HG02884 (cell line): ENCODE data around the gene RCAN1.

ENCODE experiments used
- ATAC-seq: cut with Tn5 transposase; IDR thresholded peaks from one replicate; pipeline ENCODE4 v1.9.1; 2021; ENCODE audit warnings: mild to moderate bottlenecking, moderate library complexity; ENCODE audit not compliant: unreplicated experiment

RCAN1 gene

DNA sequence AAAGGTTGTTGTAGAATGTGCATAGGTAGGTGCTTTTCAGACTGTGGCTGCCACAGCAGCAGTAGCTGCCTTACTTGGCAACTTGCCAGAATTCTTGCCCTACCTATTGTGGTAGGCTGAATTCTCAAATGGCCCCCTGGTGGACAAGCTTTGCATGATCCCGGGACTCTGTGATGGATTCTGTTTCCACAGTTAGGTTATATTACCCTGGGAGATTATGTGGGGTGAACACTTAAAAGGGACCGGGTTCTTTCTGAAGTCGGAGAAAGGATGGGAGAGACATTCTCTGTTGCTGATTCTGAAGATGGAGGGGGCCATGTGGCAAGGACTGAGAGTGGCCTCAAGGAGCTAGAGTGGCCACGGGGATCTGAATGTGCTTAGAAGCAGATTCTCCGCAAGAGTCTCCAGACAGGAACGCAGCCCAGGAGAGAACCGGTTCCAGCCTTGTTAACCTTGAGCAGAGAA is 70.8 kb downstream of the RCAN1 start:
- no peak for ATAC-seq

GRCh38 chr21:34543017-34543416 is 71.9 kb downstream of the RCAN1 start:
- no peak for ATAC-seq

- ATAC-seq = no peak
Measured at GRCh38 chr21:34540206-34540605, 74.7 kb downstream of the RCAN1 start.

DNA sequence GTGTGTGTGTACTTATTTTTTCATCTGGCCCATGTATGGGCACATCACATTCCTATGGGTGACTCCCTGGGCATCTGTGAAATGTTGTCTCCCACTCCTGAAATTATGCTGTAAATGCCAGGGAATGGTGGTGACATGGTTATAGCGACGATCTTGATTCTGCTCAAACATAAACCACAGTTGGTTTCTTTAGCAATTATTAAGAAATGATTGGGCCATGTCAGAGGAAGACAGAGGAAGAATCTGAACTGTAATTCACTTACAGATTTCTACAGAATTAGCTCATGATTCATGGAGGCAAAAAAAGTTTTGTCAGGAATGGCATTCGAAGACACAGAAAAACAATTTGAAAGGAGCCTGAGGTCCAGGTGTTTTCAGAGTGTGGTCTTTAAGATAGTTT is 77.1 kb downstream of the RCAN1 start:
- ATAC-seq = no peak

DNA sequence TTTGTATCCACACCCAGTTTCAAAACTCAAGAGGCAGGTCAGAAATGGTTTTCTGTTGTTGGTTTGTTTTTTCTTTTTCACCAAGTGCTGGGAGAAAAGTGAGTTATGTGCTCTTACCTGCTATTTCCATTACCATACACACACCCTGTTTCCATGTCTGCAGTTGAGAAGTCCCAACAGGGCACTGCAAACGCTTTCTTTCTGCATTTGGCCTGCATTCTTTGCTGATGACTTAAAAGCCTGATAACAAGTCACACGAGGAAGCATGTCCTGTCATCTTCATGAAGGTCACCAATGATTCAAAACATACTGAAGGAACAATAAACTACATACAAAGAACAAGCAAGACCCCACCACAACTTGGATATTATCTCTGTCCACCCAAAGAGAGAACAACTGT is 78.1 kb downstream of the RCAN1 start:
- ATAC-seq = no peak

DNA sequence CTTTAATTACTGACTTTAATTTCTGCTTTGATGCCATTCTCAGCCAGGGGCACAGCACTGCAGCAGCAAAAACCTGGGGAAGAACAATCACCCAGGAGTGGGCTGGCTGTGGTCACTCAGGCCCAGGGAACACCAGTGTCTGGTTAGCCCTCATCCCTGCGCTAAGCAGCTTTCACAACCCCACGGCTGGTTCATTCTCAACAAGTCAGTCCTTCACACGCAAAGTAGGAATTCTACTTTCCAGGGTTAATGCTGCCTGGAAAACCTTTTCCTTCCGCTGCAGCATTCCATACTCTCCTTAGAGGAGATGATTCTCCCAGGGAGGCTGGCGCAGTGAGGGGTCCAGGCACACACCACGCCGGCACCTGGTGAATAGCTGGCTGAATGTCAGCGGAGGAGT is 78.6 kb downstream of the RCAN1 start:
- ATAC-seq = no peak

DNA sequence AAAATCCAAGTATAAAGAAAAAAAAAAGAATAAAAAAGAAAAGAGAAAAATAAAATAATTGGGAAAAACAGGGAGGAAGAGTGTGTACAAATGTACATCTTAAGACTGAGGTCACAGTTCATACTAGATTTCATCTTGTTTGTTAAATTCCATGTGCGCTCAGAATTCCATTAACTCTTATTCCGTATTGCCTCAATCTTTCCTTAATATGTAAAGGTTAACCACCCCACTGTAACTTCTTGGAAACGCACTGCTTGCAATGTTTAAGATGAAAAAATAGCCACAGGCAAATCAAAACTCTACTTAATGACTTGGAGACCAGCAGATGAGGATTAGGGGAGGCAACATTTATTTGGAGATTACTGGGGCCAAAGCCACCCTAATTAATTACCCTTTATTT is 79.0 kb downstream of the RCAN1 start:
- no peak for ATAC-seq

GRCh38 chr21:34534522-34534921 is 80.4 kb downstream of the RCAN1 start:
- no peak for ATAC-seq

GRCh38 chr21:34533938-34534337 is 81.0 kb downstream of the RCAN1 start:
- no peak for ATAC-seq

DNA sequence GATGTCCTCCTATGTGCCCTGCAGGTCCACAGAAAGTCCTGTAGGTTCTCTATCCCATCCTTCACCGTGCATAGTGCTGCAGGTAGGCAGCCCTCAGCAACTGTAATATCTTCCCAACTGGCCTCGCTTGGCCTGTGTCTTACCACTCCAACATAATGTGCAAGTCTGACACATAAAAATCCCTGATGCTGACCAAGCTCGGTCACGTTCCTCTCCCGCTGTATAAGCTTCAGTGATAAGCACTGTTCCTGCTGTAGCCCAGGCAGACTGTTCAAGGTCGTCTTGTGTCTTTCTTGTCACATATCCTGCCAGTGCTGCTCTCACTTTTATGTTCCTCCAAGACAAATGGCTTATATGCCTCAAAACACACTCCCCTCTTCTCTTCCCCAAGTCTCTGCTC is 83.5 kb downstream of the RCAN1 start:
- ATAC-seq = no peak

DNA sequence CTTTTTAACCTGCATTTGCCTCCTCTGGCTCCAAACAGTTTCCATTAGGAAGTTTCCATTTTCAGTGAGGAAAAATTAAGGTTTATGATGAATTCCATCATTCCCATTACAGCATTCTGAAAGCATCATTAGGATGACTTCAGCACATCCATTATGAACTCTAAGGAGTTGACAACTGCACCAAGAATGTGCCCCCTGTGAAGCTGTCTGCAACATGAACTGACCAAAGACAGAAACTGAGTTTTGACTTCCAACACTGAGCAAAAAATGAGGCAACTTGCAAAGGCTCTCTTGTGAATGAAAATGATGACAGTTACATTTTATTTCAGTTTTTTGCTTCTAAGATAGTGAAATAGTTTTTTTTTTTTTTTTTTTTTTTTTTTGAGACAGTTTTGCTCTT is 84.7 kb downstream of the RCAN1 start:
- no peak for ATAC-seq

DNA sequence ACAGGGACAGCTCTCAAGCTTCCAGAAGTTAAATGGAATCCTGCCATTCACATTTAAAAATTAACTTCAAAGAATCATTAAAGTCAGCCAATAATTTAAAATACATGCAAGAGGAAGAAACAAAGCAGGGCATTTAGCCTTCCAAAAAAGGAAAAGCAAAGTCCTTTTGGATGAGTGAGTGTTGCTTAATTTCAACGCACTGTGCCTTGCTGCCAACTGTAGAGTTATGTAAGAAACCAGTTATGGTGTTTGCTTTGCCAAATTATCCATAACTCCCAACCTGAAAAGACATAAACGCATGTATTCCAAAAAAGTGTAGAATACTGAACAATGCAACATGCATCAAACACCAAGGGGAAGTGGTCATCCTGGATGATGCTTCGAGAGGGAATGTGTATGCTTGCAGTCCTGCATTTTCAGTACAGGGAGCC is 86.8 kb downstream of the RCAN1 start:
- no peak for ATAC-seq

DNA sequence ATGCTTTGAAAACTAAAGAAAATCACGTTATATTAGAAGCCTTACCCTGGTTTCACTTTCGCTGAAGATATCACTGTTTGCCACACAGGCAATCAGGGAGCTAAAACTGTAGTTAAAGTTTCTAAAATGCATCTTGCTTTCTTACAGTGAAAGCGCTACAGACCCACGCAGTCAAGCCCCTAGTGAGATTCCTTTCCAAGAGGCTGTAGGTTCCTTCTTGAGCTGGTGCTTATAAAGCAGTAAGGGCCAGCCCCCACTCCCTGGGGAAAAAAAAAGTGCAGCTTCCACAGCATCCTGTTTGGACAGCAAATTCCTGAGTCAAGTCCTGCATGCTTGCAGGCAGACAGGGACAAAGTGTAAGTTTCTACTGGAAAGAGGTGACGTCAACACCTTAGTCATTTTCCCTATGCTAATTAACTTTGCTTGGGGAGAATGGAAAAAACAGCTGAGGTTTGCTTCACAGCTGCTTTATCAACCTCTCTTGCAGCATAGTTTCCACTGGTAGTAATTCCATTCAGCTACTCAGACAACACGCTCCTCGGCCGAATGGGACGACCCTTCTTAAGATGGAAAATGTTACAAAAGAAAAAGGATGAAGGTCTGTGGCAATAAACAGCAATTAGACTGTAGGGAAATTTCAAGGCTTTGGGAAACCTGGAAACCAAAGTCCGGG is 88.2 kb downstream of the RCAN1 start:
- ATAC-seq = peak; percentile 58

DNA sequence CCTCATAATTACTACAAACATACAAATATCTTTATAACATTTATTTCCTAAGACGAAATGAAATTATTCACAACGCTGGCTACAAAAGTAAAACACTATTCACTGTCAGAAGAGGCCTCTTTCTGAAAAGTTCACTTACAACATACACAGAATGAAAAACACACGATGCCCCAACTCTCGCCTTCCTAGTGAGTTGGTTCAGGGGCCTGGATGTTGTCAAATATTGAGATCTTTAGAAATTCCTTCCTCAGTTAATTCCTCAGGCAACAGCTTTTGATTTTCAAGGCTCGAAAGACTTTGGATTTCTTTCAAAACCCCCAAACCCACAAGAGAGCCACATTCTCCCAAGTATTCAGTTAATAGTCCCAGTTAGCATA is 88.7 kb downstream of the RCAN1 start:
- no peak for ATAC-seq

DNA sequence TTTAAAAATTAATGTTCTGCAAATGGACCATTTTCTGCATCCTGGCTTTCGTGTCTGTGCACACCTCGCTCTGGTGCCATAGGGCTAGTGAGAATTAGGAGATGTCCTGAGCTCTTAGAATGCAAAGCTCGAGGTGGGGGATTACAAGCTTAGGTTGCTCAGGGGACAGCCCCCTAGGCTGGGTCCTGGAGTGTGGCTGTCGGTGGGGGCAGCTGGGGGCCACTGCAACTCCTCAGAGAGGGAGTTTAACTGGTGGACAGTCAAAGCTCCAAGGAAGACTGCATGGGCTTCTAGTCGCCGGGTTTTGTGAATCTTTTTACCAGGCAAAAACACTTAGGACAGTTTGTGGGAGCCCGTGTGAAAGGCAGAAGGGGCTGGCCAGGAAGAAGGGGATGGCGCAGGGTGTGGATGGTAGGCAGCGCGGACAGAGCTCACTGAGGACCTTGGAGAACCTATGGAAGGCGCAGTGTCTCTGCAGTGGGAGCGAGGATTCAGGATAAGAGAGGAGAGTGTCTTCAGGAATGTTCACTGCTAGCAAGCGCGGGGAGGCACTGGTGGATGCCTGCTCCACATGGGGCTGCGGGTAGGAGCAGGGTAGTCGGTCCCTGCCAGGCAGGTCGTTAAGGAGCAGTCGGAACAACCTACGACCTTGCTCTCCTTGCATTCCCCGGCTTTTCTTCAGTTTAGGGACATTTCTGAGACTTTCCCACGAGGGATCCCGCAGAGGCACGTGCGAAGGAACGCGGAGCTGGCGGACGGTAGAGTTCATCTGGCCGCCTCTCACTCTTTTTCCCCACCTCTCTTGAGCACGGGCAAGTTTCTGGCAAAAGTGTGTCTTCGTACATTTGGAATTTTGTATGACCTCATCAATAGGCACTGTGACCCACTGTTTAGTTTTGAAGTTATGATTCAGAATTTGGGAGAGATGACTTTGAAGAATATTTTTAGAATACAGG is 90.0 kb downstream of the RCAN1 start:
- no peak for ATAC-seq

- ATAC-seq = no peak
Measured at GRCh38 chr21:34523019-34523555, 91.8 kb downstream of the RCAN1 start.

DNA sequence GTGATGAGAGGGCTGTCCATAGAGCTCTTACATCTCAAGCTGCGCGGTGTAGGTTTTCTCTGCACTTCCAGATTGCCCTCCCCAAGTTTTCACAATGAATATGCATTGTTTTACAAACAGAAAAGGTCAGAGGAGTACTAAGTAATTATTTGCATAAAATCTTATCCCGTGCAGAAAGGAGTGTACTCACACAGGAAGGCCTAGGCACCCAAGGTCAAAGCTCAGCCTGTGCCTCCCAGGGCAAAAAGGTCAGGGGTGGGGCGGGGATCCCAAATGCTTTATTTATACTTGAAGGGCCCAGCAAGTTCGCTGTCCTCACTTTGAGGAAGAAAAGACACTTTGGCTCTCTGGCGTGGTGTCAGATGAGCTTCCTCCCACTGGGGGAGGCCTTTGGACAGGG is 92.6 kb downstream of the RCAN1 start:
- no peak for ATAC-seq

DNA sequence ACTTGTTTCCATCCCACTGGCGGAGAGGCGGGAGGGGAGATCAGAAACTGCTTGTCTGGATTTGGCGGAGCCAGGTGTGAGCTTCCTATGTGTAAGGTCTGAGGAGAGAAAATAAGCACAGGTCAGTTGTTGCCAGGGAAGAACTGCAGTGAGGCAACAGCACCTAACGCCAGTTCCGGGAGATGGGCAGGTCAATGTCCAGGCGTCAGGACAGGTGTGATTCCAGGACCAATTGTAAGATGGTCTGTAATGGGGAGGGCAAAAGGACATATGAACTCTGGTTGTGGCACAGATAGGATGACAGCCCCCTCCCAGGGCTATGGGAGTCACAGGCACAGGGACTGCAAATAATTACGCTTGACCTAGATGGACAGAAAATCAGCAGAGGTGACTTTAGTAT is 93.4 kb downstream of the RCAN1 start:
- no peak for ATAC-seq

GRCh38 chr21:34520764-34521508 is 94.0 kb downstream of the RCAN1 start:
- no peak for ATAC-seq

GRCh38 chr21:34520281-34520680 is 94.6 kb downstream of the RCAN1 start:
- no peak for ATAC-seq

- no peak for ATAC-seq
Measured at GRCh38 chr21:34519694-34520093, 95.2 kb downstream of the RCAN1 start.
